GM23248 (cell line): ENCODE data around the gene CD83. TPM values are rescaled to one million over a fixed set of nuclear protein-coding genes. Genes with fewer than 3 reads are reported as not detected.
"Not testable (repeated sequence)": the region's sequence is repeated elsewhere in the genome, so short reads cannot be mapped to it uniquely, and the experiment has no call there.

Experiments used
- DNase-seq: peaks from one replicate; pipeline ENCODE4 v3.0.0-alpha.2; 2015
- H2AFZ ChIP-seq: fragments of 200-600 bp; sonication (generic); 2 replicates; pipeline ENCODE4 v1.6.1; 2016; ENCODE audit warnings: antibody characterized with exemption
- H3F3A ChIP-seq: fragments of 200-600 bp; sonication (generic); 2 replicates; pipeline ENCODE4 v1.6.1; 2016; ENCODE audit warnings: mild to moderate bottlenecking, antibody characterized with exemption, mixed run types; ENCODE audit not compliant: insufficient read depth
- H3K27ac ChIP-seq: fragments of 200-600 bp; sonication (generic); 2 replicates; pipeline ENCODE4 v1.5.1; 2016; ENCODE audit warnings: mild to moderate bottlenecking
- H3K27me3 ChIP-seq: fragments of 200-600 bp; sonication (generic); replicated peaks from 2 replicates; pipeline ENCODE4 v1.6.1; 2016; ENCODE audit warnings: mild to moderate bottlenecking; ENCODE audit not compliant: insufficient read depth
- H3K36me3 ChIP-seq: fragments of 200-600 bp; sonication (generic); 2 replicates; pipeline ENCODE4 v1.6.1; 2016; ENCODE audit warnings: low read depth, mild to moderate bottlenecking
- H3K4me1 ChIP-seq: fragments of 200-600 bp; sonication (generic); 2 replicates; pipeline ENCODE4 v1.6.1; 2016; ENCODE audit warnings: mild to moderate bottlenecking; ENCODE audit not compliant: insufficient read depth
- H3K4me2 ChIP-seq: fragments of 200-600 bp; sonication (generic); one replicate; pipeline ENCODE4 v1.6.1; 2016; ENCODE audit warnings: mild to moderate bottlenecking; ENCODE audit not compliant: unreplicated experiment
- H3K4me3 ChIP-seq: fragments of 200-600 bp; sonication (generic); 2 replicates; pipeline ENCODE4 v1.5.1; 2016; ENCODE audit warnings: mild to moderate bottlenecking
- H3K79me2 ChIP-seq: fragments of 200-600 bp; sonication (generic); 2 replicates; pipeline ENCODE4 v1.6.1; 2016; ENCODE audit warnings: mild to moderate bottlenecking; ENCODE audit not compliant: insufficient read depth
- H3K9ac ChIP-seq: fragments of 200-600 bp; sonication (generic); 2 replicates; pipeline ENCODE4 v1.6.1; 2016; ENCODE audit warnings: mild to moderate bottlenecking
- H3K9me2 ChIP-seq: fragments of 200-600 bp; sonication (generic); 2 replicates; pipeline ENCODE4 v1.6.1; 2016; ENCODE audit warnings: mixed run types, mild to moderate bottlenecking, moderate library complexity; ENCODE audit not compliant: insufficient read depth
- H3K9me3 ChIP-seq: fragments of 200-600 bp; sonication (generic); one replicate; pipeline ENCODE4 v1.6.1; 2017; ENCODE audit warnings: low read depth
- H4K20me1 ChIP-seq: fragments of 200-600 bp; sonication (generic); 2 replicates; pipeline ENCODE4 v1.6.0; 2016; ENCODE audit not compliant: insufficient read depth
- EZH2 ChIP-seq: fragments of 200-600 bp; sonication (generic); IDR thresholded peaks from 2 replicates; pipeline ENCODE4 v1.6.1; 2018; ENCODE audit warnings: antibody characterized with exemption, mild to moderate bottlenecking; ENCODE audit not compliant: insufficient read depth, poor library complexity, severe bottlenecking
- EZH2phosphoT487 ChIP-seq: fragments of 200-600 bp; sonication (generic); IDR thresholded peaks from 2 replicates; pipeline ENCODE4 v1.6.1; 2018; ENCODE audit warnings: antibody characterized with exemption, moderate library complexity, mild to moderate bottlenecking, low read depth; ENCODE audit not compliant: insufficient read depth
- WGBS, 2 experiments: methylation state at CpG; one replicate each; pipeline ENCODE4 v1.1.6; 2015 to 2017; ENCODE audit warnings: low lambda C conversion rate in 2 of 2, low coverage in 1 of 2; ENCODE audit errors: missing lambda C conversion rate in 2 of 2; 5-methylcytosine and 5-hydroxymethylcytosine counted together
- in situ Hi-C: fragments of 300-500 bp; cut with MboI; formaldehyde crosslinking; loops from 2 replicates; pipeline ENCODE4 v1.15.0; 2020
- polyA plus RNA-seq: library from polyadenylated mRNA; unstranded; fragments of >200 nt; fragmentation: Nextera tagmentation; extraction: Ambion mirVana; gene quantifications from 2 replicates; pipeline ENCODE4 v1.2.1, GENCODE V29; 2016
- total RNA-seq: library from RNA; depleted of rRNA; stranded (reverse); fragments of >200 nt; shearing (Covaris generic); gene quantifications from 2 replicates; pipeline ENCODE4 v1.2.3, GENCODE V29; 2014

The CD83 gene
- total and polyA plus RNA-seq, 2 experiments from 2014 or later = 1.2 to 1.5 TPM

DNA sequence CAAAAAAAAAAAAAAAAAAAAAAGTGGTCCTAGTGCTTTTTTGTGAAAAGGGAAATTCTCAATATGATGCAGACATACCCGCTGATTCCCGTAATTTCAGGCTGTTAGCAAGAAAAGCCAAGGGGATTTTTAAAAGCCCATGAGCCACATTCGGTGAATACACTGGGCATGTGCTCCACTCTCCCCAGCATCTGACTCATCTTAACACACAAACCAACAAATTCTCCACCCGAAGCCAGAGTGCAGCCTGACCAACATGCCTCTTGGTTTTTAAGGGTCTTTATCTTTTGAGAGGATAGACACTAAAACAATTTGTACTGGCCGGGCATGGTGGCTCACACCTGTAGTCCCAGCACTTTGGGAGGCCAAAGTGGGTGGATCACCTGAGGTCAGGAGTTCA lies 45.5 kb upstream of the CD83 start:
- Histone ChIP-seq H3K4me3 (no peak overlapping the region), H3K4me2 (no peak overlapping the region), H3K9me2 (no peaks in the 10 kb centered on the region), H3K9me3 (no peaks in the 10 kb centered on the region), H3K36me3 (no peaks in the 10 kb centered on the region), H4K20me1 (no peaks in the 10 kb centered on the region), H3K27ac (no peak overlapping the region), H3K79me2 (no peaks in the 10 kb centered on the region), H3K27me3 (no peaks in the 10 kb centered on the region), H3F3A (peaks cover 15% of the 10 kb centered on the region), H2AFZ (no peak overlapping the region), H3K4me1 (peaks cover 24% of the 10 kb centered on the region), H3K9ac (no peak overlapping the region)
- WGBS, 2 experiments = 54 to 56% methylated on average over 5 of the region's 5 CpGs
- DNase-seq = peak; percentile 68
- no peak for TF ChIP-seq EZH2
- no peak for TF ChIP-seq EZH2phosphoT487
- in situ Hi-C loops = no loop called here

DNA sequence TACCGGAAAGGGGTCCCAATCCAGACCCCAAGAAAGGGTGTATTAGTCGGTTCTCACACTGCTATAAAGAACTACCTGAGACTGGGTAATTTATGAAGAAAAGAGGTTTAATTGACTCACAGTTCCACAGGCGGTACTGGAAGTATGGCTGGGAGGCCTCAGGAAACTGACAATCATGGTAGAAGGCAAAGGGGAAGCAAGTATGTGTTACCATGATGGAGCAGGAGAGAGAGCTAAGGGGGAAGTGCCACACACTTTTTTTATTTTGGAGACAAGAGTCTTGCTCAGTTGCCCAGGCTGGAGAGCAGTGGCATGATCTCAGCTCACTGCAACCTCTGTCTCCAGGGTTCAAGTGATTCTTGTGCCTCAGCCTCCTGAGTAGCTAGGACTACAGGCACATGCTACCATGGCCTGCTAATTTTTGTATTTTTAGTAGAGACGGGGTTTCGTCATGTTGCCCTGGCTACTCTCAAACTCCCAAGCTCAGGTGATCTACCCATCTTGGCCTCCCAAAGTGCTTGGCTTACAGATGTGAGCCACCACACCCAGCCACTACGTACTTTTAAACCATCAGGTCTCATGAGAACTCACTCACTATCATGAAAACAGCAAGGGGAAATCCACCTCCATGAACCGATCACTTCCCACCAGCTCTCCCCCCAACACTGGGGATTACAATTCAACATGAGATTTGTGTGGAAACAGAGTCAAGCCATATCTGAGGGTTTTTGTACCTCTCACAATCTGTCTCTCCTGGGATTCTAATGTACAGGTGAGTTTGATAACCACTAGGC lies 43.8 kb upstream of the CD83 start:
- H3K9me2 ChIP-seq, H3K9ac ChIP-seq, DNase-seq, H4K20me1 ChIP-seq, H3K27me3 ChIP-seq, H3K9me3 ChIP-seq, H2AFZ ChIP-seq, H3K36me3 ChIP-seq, H3K27ac ChIP-seq, H3K4me1 ChIP-seq, in situ Hi-C loops, H3F3A ChIP-seq, H3K79me2 ChIP-seq, H3K4me3 ChIP-seq, H3K4me2 ChIP-seq: not testable (repeated sequence)
- 96% methylated on average over 7 of the region's 7 CpGs for WGBS, 2 experiments

DNA sequence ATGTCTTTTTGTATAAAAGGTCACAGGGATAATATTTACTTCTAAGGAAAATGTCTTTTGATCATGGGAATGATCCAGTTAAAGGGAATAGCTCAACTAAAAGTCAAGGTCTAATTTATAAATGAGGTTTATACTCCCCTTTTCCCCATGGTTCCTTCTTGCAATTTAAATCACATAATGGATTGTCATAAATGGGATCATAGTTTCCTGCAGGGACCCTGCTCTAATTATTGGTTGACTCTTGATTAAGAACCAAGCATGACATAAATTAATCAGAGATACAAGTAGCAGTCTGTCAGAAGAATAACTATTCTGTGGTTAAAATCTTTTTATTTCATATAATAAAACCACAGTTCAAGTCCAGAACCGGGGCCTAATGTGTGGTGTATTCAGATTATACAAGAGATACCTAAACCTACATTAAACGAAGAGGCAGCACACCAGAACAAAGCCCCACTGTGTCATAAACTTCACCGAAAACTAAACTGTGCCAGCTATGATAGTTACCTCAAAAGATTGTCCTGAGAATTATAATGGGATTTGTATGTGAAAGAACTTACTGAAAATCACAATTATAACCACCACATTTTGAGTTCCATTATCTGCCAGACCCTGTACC lies 43.0 kb upstream of the CD83 start:
- Histone ChIP-seq H3K9ac (peak overlapping the region; percentile 68), H4K20me1 (no peaks in the 10 kb centered on the region), H3K27ac (peak overlapping the region; percentile 18; the same call in 1 of the 2 replicates), H3K79me2 (no peaks in the 10 kb centered on the region), H3K9me2 (no peaks in the 10 kb centered on the region), H3K4me3 (peak overlapping the region; percentile 73), H3K27me3 (no peaks in the 10 kb centered on the region), H3K9me3 (no peaks in the 10 kb centered on the region), H3F3A (no peaks in the 10 kb centered on the region), H3K4me2 (peak overlapping the region; percentile 97), H3K36me3 (no peaks in the 10 kb centered on the region), H3K4me1 (0 out of 2 replicates have a peak, but pooled peaks cover 7% of the 10 kb centered on the region), H2AFZ (peak overlapping the region; percentile 94)
- DNase-seq = no peak
- TF ChIP-seq EZH2 (no peak), EZH2phosphoT487 (no peak)
- WGBS, 2 experiments = 39 to 50% methylated on average over 3 of the region's 3 CpGs
- in situ Hi-C loops = no loop called here

- Histone ChIP-seq H4K20me1 (no peaks in the 10 kb centered on the region), H3K4me3 (peak overlapping the region; percentile 73), H3K9ac (peak overlapping the region; percentile 68), H3K36me3 (no peaks in the 10 kb centered on the region), H3K4me1 (0 out of 2 replicates have a peak, but pooled peaks cover 7% of the 10 kb centered on the region), H3K9me3 (no peaks in the 10 kb centered on the region), H3K27me3 (no peaks in the 10 kb centered on the region), H3K4me2 (peak overlapping the region; percentile 97), H2AFZ (peak overlapping the region; percentile 94), H3K9me2 (no peaks in the 10 kb centered on the region), H3K79me2 (no peaks in the 10 kb centered on the region), H3F3A (no peaks in the 10 kb centered on the region), H3K27ac (peak overlapping the region; percentile 18)
- in situ Hi-C loops = no loop called here
- WGBS, 2 experiments = 6 to 9% methylated on average over 7 of the region's 7 CpGs
- peak; percentile 59 for DNase-seq
- no peak for TF ChIP-seq EZH2phosphoT487
- TF ChIP-seq EZH2 = no peak
These were observed 42.5 kb upstream of the CD83 start for GRCh38 chr6:14075095-14075503.
